ENCODE data around the gene C12orf42. TPM values are rescaled to one million over a fixed set of nuclear protein-coding genes. Genes with fewer than 3 reads are reported as not detected.

Gene C12orf42
- polyA plus RNA-seq, 6 donors from 2014 or later, result 28.7 to 41.4 (median 34.2) TPM

- Mint-ChIP-seq H3K4me3 (peak overlapping the region in 3 of 8 donors; percentile 1 to 32 (median 27)), H3K9me3 (peaks cover 10 to 55% (median 38%) of the 10 kb centered on the region in 7 donors), H3K27me3 (peaks cover 0 to 15% (median 0%) of the 10 kb centered on the region in 3 donors), H3K4me1 (peaks cover 3 to 7% (median 4%) of the 10 kb centered on the region in 3 donors), H3K36me3 (peaks cover 5 to 22% of the 10 kb centered on the region in 2 donors), H3K27ac (peak overlapping the region in 2 of 6 donors; percentile 45 to 75)
- ATAC-seq (ENCODE audit: low read depth in 2 of 2), result no peak
- no peak for DNase-seq
Measured at GRCh38 chr12:103482365-103482764, 13.4 kb downstream of the C12orf42 start.

- Mint-ChIP-seq H3K9me3 (peaks cover 8 to 34% (median 23%) of the 10 kb centered on the region in 7 donors), H3K27ac (no peak overlapping the region), H3K27me3 (peaks cover 0 to 14% (median 0%) of the 10 kb centered on the region in 3 donors), H3K36me3 (peaks cover 0 to 6% of the 10 kb centered on the region in 2 donors), H3K4me1 (peaks cover 6 to 14% (median 6%) of the 10 kb centered on the region in 3 donors), H3K4me3 (no peak overlapping the region)
- no peak for DNase-seq
- ATAC-seq (ENCODE audit: low read depth in 2 of 2), result no peak
Measured at GRCh38 chr12:103475073-103475472, 20.7 kb downstream of the C12orf42 start.

- no peak overlapping the region for H3K4me3 Mint-ChIP-seq
- peaks cover 9 to 24% (median 11%) of the 10 kb centered on the region in 3 donors for H3K4me1 Mint-ChIP-seq
- peak; percentile 37 for DNase-seq
- no peaks in the 10 kb centered on the region for H3K36me3 Mint-ChIP-seq
- H3K27ac Mint-ChIP-seq, result peak overlapping the region in 3 of 6 donors; percentile 34 to 83 (median 58)
- H3K9me3 Mint-ChIP-seq, result peaks cover 0 to 4% (median 0%) of the 10 kb centered on the region in 7 donors
- peaks cover 0 to 5% (median 0%) of the 10 kb centered on the region in 3 donors for H3K27me3 Mint-ChIP-seq
- ATAC-seq (ENCODE audit: low read depth in 2 of 2), result peak; percentile 78 to 84
Measured at GRCh38 chr12:103470664-103471063, 25.1 kb downstream of the C12orf42 start.

- no peak overlapping the region for H3K4me3 Mint-ChIP-seq
- H3K4me1 Mint-ChIP-seq, result peaks cover 15 to 30% (median 18%) of the 10 kb centered on the region in 3 donors
- peaks cover 0 to 7% (median 0%) of the 10 kb centered on the region in 7 donors for H3K9me3 Mint-ChIP-seq
- peaks cover 0 to 5% (median 0%) of the 10 kb centered on the region in 3 donors for H3K27me3 Mint-ChIP-seq
- H3K36me3 Mint-ChIP-seq, result peaks cover 0 to 9% of the 10 kb centered on the region in 2 donors
- ATAC-seq (ENCODE audit: low read depth in 2 of 2) (no peak), DNase-seq (no peak)
- no peak overlapping the region for H3K27ac Mint-ChIP-seq
Measured at GRCh38 chr12:103469719-103470118, 26.0 kb downstream of the C12orf42 start.

GRCh38 chr12:103468837-103469236 lies 26.9 kb downstream of the C12orf42 start:
- Mint-ChIP-seq H3K27me3 (peaks cover 0 to 2% (median 0%) of the 10 kb centered on the region in 3 donors), H3K4me1 (peaks cover 15 to 30% (median 18%) of the 10 kb centered on the region in 3 donors), H3K27ac (no peak overlapping the region), H3K36me3 (peaks cover 0 to 10% of the 10 kb centered on the region in 2 donors), H3K9me3 (peaks cover 0 to 15% (median 7%) of the 10 kb centered on the region in 7 donors), H3K4me3 (no peak overlapping the region)
- DNase-seq (no peak), ATAC-seq (ENCODE audit: low read depth in 2 of 2) (no peak)

GRCh38 chr12:103462675-103463074 lies 33.1 kb downstream of the C12orf42 start:
- H3K27me3 Mint-ChIP-seq, result no peaks in the 10 kb centered on the region
- peaks cover 4 to 10% of the 10 kb centered on the region in 2 donors for H3K36me3 Mint-ChIP-seq
- DNase-seq (no peak), ATAC-seq (ENCODE audit: low read depth in 2 of 2) (peak in 1 of 2 donors; percentile 46)
- H3K4me1 Mint-ChIP-seq, result peaks cover 16 to 22% (median 18%) of the 10 kb centered on the region in 3 donors
- H3K4me3 Mint-ChIP-seq, result no peak overlapping the region
- peak overlapping the region in 1 of 6 donors; percentile 11 for H3K27ac Mint-ChIP-seq
- peaks cover 0 to 16% (median 7%) of the 10 kb centered on the region in 7 donors for H3K9me3 Mint-ChIP-seq

GRCh38 chr12:103457471-103457870 lies 38.3 kb downstream of the C12orf42 start:
- Mint-ChIP-seq H3K4me1 (peaks cover 19 to 42% (median 34%) of the 10 kb centered on the region in 3 donors), H3K27me3 (no peaks in the 10 kb centered on the region), H3K4me3 (peak overlapping the region in 3 of 8 donors; percentile 16 to 59 (median 37)), H3K36me3 (peaks cover 0 to 4% of the 10 kb centered on the region in 2 donors), H3K9me3 (peaks cover 0 to 8% (median 0%) of the 10 kb centered on the region in 7 donors), H3K27ac (peak overlapping the region in 5 of 6 donors; percentile 2 to 83 (median 75))
- DNase-seq, result no peak
- ATAC-seq (ENCODE audit: low read depth in 2 of 2), result no peak

GRCh38 chr12:103456006-103456405 lies 39.8 kb downstream of the C12orf42 start:
- H3K36me3 Mint-ChIP-seq, result peaks cover 0 to 4% of the 10 kb centered on the region in 2 donors
- peak in 1 of 2 donors; percentile 17 for ATAC-seq (ENCODE audit: low read depth in 2 of 2)
- no peak for DNase-seq
- H3K4me3 Mint-ChIP-seq, result peak overlapping the region in 7 of 8 donors; percentile 6 to 60 (median 37)
- peaks cover 19 to 41% (median 34%) of the 10 kb centered on the region in 3 donors for H3K4me1 Mint-ChIP-seq
- no peaks in the 10 kb centered on the region for H3K27me3 Mint-ChIP-seq
- peaks cover 0 to 8% (median 0%) of the 10 kb centered on the region in 7 donors for H3K9me3 Mint-ChIP-seq
- H3K27ac Mint-ChIP-seq, result peak overlapping the region in 5 of 6 donors; percentile 87 to 98 (median 96)

GRCh38 chr12:103455020-103455763 lies 40.6 kb downstream of the C12orf42 start:
- ATAC-seq (ENCODE audit: low read depth in 2 of 2), result peak; percentile 99
- DNase-seq, result peak; percentile 83
- Mint-ChIP-seq H3K27me3 (no peaks in the 10 kb centered on the region), H3K4me3 (peak overlapping the region; percentile 0 to 60 (median 31)), H3K9me3 (peaks cover 0 to 8% (median 0%) of the 10 kb centered on the region in 7 donors), H3K4me1 (peaks cover 19 to 41% (median 34%) of the 10 kb centered on the region in 3 donors), H3K27ac (peak overlapping the region; percentile 87 to 98 (median 96)), H3K36me3 (peaks cover 0 to 4% of the 10 kb centered on the region in 2 donors)

GRCh38 chr12:103444983-103445382 lies 50.8 kb downstream of the C12orf42 start:
- ATAC-seq (ENCODE audit: low read depth in 2 of 2), result no peak
- H3K27ac Mint-ChIP-seq, result peak overlapping the region in 1 of 6 donors; percentile 19

GRCh38 chr12:103442822-103443221 lies 52.9 kb downstream of the C12orf42 start:
- Mint-ChIP-seq H3K4me3 (peak overlapping the region in 7 of 8 donors; percentile 12 to 86 (median 55)), H3K27me3 (no peaks in the 10 kb centered on the region), H3K9me3 (peaks cover 0 to 3% (median 0%) of the 10 kb centered on the region in 7 donors), H3K36me3 (peaks cover under 1 to 4% of the 10 kb centered on the region in 2 donors), H3K27ac (peak overlapping the region; percentile 90 to 99 (median 92)), H3K4me1 (peaks cover 20 to 31% (median 20%) of the 10 kb centered on the region in 3 donors)
- ATAC-seq (ENCODE audit: low read depth in 2 of 2) (no peak), DNase-seq (no peak)

More at GRCh38 chr12:103444983-103445382, 50.8 kb downstream of the C12orf42 start:
- Mint-ChIP-seq H3K9me3 (peaks cover 0 to 12% (median 6%) of the 10 kb centered on the region in 7 donors), H3K36me3 (peaks cover 9 to 11% of the 10 kb centered on the region in 2 donors), H3K27me3 (peaks cover 0 to 6% (median 0%) of the 10 kb centered on the region in 3 donors), H3K4me3 (no peak overlapping the region), H3K4me1 (peaks cover 20 to 31% (median 20%) of the 10 kb centered on the region in 3 donors)
- DNase-seq, result no peak

- Mint-ChIP-seq H3K9me3 (peaks cover 0 to 3% (median 0%) of the 10 kb centered on the region in 7 donors), H3K4me3 (peak overlapping the region; percentile 22 to 99 (median 98)), H3K27me3 (no peaks in the 10 kb centered on the region), H3K4me1 (peaks cover 20 to 31% (median 20%) of the 10 kb centered on the region in 3 donors), H3K27ac (peak overlapping the region; percentile 98 to 100 (median 99)), H3K36me3 (peaks cover 0 to 2% of the 10 kb centered on the region in 2 donors)
- ATAC-seq (ENCODE audit: low read depth in 2 of 2) (peak in 1 of 2 donors; percentile 18), DNase-seq (peak; percentile 40)
Measured at GRCh38 chr12:103442182-103442555, 53.6 kb downstream of the C12orf42 start.
